HCT116 (cell line): Measurements from ENCODE around the gene ZNF358.

ENCODE experiments used
- CEBPB ChIP-seq: IDR thresholded peaks from 2 replicates; pipeline ENCODE4 v1.6.1; 2012; ENCODE audit warnings: low read depth
- POLR2A ChIP-seq: IDR thresholded peaks from 2 replicates; pipeline ENCODE4 v1.7.0; 2011; ENCODE audit warnings: borderline replicate concordance; ENCODE audit not compliant: insufficient read depth, insufficient read length; ENCODE audit errors: extremely low read depth
- POLR2AphosphoS5 ChIP-seq: IDR thresholded peaks from 2 replicates; pipeline ENCODE4 v1.6.1; 2011; ENCODE audit warnings: mild to moderate bottlenecking, low read depth, low read length, moderate library complexity
- RAD21 ChIP-seq: IDR thresholded peaks from 2 replicates; pipeline ENCODE4 v1.6.1; 2012; ENCODE audit warnings: low read depth, mild to moderate bottlenecking
- SP1 ChIP-seq: IDR thresholded peaks from 2 replicates; pipeline ENCODE4 v1.6.1; 2012; ENCODE audit warnings: low read depth
- ZFX ChIP-seq: fragments of 450-650 bp; IDR thresholded peaks from 2 replicates; pipeline ENCODE4 v1.6.1; 2017
- TF ChIP-seq, protein P1 (sequence below), 3 experiments: fragments of 200-600 bp in 1 of 3; sonication (generic) in 1 of 3; IDR thresholded peaks in 2 of 3; conservative IDR thresholded peaks in 1 of 3; 2 replicates each; pipeline ENCODE4 v1.5.1; 2012 to 2017; ENCODE audit warnings: low read depth in 2 of 3, low read length in 2 of 3, antibody characterized with exemption in 1 of 3, borderline replicate concordance in 1 of 3, control low read depth in 1 of 3, mild to moderate bottlenecking in 1 of 3, mixed read lengths in 1 of 3, mixed run types in 1 of 3, moderate library complexity in 1 of 3; ENCODE audit not compliant: insufficient read depth in 1 of 3
- TF ChIP-seq, protein P2 (sequence below): IDR thresholded peaks from 2 replicates; pipeline ENCODE4 v1.6.1; 2012
- TF ChIP-seq, protein P3 (sequence below): IDR thresholded peaks from 2 replicates; pipeline ENCODE4 v1.6.1; 2012; ENCODE audit warnings: low read depth

DNA sequence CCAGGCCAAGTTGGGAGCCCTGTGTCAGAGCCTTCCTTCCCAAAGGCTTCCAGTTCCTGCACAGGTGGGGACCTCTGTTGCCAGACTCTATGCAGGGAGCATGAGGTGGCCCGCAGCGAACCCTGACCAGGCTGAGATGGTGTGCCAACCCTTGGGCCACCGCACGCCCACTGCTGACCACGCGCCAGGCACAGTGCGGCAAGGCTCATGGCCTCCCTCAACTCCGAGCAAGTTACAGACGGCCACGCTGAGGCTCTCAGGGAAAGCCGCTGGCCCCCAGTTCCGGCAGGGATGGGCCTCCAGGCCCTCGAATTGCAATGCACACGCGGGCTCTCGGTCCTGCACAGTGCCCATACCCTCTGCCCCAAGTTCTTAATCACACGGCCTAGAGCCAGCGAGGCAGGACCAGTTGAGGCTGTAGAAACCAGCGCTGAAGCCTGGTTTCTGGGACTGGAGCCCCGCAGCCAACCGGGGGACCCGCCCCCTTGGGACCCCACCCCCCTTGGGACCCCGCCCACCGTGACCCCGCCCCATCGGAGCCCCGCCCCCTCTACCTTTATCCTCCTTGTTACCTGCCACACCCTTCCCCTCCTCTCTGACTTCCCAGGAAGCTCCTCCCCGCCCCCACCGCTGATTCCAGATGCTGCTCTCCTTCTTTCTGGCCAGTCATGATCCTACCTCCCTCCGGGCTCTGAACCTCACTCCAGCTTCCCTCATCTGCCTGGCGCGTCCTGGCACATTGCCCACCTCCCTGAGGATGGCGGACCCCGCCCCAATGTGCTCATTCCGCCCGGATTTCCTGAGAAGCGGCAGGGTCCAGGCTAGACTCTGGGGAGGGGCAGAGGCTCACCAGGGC, 33.1 kb upstream of the ZNF358 start:
- TF ChIP-seq POLR2AphosphoS5 (0 out of 2 replicates have a peak, but pooled peaks have one; percentile 22), SP1 (no peak), POLR2A (no peak), CEBPB (no peak), ZFX (no peak), RAD21 (no peak)
- TF ChIP-seq, protein P1, sequence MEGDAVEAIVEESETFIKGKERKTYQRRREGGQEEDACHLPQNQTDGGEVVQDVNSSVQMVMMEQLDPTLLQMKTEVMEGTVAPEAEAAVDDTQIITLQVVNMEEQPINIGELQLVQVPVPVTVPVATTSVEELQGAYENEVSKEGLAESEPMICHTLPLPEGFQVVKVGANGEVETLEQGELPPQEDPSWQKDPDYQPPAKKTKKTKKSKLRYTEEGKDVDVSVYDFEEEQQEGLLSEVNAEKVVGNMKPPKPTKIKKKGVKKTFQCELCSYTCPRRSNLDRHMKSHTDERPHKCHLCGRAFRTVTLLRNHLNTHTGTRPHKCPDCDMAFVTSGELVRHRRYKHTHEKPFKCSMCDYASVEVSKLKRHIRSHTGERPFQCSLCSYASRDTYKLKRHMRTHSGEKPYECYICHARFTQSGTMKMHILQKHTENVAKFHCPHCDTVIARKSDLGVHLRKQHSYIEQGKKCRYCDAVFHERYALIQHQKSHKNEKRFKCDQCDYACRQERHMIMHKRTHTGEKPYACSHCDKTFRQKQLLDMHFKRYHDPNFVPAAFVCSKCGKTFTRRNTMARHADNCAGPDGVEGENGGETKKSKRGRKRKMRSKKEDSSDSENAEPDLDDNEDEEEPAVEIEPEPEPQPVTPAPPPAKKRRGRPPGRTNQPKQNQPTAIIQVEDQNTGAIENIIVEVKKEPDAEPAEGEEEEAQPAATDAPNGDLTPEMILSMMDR (IDR thresholded peaks at IDR 0.05 in 2 of 3, conservative IDR thresholded peaks at IDR 0.05 in 1 of 3; ENCODE audit: borderline replicate concordance in 1 of 3, insufficient read depth in 1 of 3, low read depth in 2 of 3, low read length in 2 of 3): no peak
- TF ChIP-seq, protein P2, sequence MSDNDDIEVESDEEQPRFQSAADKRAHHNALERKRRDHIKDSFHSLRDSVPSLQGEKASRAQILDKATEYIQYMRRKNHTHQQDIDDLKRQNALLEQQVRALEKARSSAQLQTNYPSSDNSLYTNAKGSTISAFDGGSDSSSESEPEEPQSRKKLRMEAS: no peak
- TF ChIP-seq, protein P3, sequence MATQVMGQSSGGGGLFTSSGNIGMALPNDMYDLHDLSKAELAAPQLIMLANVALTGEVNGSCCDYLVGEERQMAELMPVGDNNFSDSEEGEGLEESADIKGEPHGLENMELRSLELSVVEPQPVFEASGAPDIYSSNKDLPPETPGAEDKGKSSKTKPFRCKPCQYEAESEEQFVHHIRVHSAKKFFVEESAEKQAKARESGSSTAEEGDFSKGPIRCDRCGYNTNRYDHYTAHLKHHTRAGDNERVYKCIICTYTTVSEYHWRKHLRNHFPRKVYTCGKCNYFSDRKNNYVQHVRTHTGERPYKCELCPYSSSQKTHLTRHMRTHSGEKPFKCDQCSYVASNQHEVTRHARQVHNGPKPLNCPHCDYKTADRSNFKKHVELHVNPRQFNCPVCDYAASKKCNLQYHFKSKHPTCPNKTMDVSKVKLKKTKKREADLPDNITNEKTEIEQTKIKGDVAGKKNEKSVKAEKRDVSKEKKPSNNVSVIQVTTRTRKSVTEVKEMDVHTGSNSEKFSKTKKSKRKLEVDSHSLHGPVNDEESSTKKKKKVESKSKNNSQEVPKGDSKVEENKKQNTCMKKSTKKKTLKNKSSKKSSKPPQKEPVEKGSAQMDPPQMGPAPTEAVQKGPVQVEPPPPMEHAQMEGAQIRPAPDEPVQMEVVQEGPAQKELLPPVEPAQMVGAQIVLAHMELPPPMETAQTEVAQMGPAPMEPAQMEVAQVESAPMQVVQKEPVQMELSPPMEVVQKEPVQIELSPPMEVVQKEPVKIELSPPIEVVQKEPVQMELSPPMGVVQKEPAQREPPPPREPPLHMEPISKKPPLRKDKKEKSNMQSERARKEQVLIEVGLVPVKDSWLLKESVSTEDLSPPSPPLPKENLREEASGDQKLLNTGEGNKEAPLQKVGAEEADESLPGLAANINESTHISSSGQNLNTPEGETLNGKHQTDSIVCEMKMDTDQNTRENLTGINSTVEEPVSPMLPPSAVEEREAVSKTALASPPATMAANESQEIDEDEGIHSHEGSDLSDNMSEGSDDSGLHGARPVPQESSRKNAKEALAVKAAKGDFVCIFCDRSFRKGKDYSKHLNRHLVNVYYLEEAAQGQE: no peak
